Fibroblast of pulmonary artery (primary cell): ENCODE data around the gene RPTOR.

ENCODE experiments used
- DNase-seq: peaks from one replicate; pipeline ENCODE4 v3.0.0-alpha.2; 2010; ENCODE audit warnings: low read depth
- H3K4me3 ChIP-seq: replicated peaks from 2 replicates; pipeline ENCODE4 v1.5.1; 2011; ENCODE audit warnings: low read depth, mild to moderate bottlenecking, control low read depth, low read length, moderate library complexity
- CTCF ChIP-seq: IDR thresholded peaks from 2 replicates; pipeline ENCODE4 v1.5.1; 2011; ENCODE audit warnings: mild to moderate bottlenecking, control low read depth, low read length, inconsistent platforms; ENCODE audit errors: missing control alignments

The RPTOR gene

DNA sequence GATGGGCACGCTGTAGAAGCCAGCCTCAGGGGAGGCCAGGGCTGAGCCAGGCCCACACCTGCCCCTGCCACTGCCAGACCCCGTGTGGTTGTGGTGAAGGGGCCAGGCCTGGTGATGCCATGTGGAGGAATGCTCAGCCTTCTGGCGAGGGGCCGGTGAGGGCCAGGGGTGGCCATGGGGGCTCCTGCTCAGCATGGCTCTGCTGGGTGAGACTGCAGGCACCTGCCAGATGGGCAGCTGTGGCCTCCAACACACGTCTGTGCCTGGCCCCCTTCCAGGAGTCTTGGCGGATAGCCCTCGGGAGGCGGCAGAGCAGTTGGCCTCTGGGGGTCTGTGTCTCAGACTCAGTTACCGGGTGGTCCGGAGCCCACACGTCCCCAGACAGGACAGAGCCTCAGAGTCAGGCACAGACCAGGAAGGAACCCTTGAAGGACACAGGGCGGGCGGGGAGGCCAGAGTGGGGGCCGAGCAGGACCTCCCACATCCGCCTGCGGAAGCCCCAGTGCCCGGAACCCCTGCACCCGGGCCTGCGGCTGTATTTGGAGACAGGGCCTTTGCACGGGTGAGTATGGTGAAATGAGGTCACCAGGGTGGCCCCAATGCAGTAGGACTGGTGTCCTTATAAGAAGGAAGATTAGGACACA, 424.5 kb downstream of the RPTOR start:
- no peak for TF ChIP-seq CTCF
- H3K4me3 ChIP-seq: no peak overlapping the region
- no peak for DNase-seq

DNA sequence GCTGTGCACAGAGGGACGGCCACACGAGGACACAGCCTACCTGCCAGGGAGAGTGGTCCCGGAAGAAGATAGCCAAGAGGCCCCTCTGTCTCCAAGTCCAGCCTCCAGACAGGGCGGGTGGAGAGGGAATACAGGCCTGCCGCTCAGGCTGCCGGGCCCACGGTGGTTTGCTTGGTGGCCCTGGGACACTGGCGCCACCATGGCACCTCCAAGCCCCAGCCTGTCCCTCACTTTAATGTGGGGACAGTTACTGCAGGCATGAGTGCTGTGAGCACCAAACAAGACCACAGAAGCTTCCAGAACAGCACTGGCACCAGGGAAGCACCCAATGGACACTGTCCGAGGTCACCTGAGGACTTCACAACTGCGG, 425.0 kb downstream of the RPTOR start:
- H3K4me3 ChIP-seq: no peak overlapping the region
- DNase-seq: no peak
- no peak for TF ChIP-seq CTCF

DNA sequence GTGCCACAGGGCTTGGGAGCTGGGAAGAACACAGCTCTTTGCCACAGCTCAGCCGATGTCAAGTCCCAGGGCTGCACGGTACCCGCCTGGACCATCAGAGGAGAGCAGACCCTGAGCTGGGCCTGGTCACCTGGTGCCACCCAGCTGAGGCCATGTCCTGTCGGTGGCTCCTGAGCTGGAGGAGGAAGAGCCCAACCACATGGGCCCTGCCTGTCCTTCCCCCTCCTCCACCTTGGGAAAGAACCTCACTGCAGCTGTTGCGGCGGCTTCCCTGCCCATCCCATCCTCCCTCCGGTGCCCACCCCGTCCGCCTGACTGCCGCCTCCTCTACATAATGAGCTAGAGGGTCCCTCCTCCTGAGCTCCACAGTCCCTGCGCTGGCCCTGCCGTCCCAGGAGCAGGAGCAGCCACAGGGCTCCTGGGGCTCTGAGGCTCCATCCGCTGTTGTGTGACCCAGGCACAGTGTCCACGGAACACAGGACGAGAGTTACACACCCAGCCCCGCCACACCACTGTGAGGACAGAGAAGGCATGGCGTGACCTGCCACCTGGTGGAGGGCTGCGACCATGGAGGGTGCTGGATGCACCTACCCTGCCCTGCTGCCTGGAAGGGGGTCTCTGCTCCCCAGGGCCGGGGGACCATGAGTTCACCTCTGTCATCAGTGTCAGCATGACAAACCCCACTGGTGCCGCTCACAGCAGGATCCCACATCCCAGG, 425.6 kb downstream of the RPTOR start:
- DNase-seq: peak; percentile 33
- TF ChIP-seq CTCF: peak; percentile 47
- H3K4me3 ChIP-seq: no peak overlapping the region

- H3K4me3 ChIP-seq: no peak overlapping the region
- TF ChIP-seq CTCF: no peak
- DNase-seq: no peak
These were observed 426.4 kb downstream of the RPTOR start for GRCh38 chr17:80970762-80971703.

DNA sequence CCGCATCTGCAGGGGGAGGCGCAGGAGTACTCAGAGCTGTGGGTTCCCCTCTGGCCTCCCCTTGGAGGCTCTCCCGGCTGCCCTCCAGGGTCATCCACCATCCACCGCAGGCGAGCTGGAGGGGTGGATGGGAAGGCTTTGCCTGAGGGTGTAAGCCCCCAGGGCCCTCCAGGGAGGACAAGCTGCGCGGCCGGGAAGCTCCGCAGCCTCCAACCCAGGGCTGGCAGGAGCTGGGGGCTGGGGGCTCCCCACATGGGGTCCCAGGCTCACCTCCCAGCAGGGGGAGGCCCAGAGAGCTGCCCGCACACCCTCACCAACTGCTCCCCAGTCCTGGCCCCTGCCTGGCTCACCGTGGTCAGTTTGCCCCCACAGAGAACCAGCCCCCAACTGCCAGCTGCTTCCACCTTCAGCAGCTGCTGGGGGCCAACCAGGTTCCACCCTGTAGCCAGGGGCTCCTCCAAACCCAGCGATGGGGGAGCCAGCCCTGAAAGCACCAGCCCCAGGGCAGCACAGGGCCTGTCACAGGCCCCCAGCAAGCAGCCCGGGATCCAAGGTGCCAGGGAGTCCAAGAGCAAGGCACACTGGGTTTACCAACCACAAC, 427.2 kb downstream of the RPTOR start:
- no peak for TF ChIP-seq CTCF
- no peak overlapping the region for H3K4me3 ChIP-seq
- no peak for DNase-seq

DNA sequence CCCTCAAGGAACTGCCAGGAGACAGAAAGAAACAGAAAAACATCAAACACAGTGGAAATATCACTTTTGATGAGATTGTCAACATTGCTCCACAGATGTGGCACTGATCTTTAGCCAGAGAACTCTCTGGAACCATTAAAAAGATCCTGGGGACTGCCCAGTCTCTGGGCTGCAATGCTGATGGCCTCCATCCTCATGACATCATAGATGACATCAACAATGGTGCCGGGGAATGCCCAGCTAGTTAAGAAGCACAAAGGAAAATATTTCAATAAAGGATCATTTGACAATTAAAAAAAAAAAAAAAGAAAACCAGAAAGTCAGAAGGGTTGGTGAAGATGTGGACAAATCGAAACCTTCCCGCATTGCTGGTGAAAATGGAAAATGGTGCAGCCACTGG, 432.1 kb downstream of the RPTOR start:
- H3K4me3 ChIP-seq: no peak overlapping the region
- no peak for TF ChIP-seq CTCF
- DNase-seq: no peak
